SU-DHL-6 (cell line): ENCODE measurements around the gene GABPB1.

Experiments used
- H2AFZ ChIP-seq: fragments of 200-600 bp; sonication (generic); 2 replicates; pipeline ENCODE4 v1.6.1; 2014; ENCODE audit warnings: low read depth, mild to moderate bottlenecking, moderate library complexity, mixed read lengths, antibody characterized with exemption, low read length; ENCODE audit not compliant: severe bottlenecking
- H3F3A ChIP-seq: fragments of 200-600 bp; shearing (Covaris generic); 2 replicates; pipeline ENCODE4 v1.6.0; 2016; ENCODE audit warnings: antibody characterized with exemption, mild to moderate bottlenecking; ENCODE audit not compliant: insufficient read depth
- H3K27ac ChIP-seq: fragments of 200-600 bp; sonication (generic); 2 replicates; pipeline ENCODE4 v1.5.1; 2016; ENCODE audit warnings: low read depth, mild to moderate bottlenecking, low read length, moderate library complexity, mixed read lengths
- H3K27me3 ChIP-seq: fragments of 200-600 bp; sonication (generic), shearing (Covaris generic); 2 replicates; pipeline ENCODE4 v1.6.0; 2014; ENCODE audit warnings: mild to moderate bottlenecking, low read length
- H3K36me3 ChIP-seq: fragments of 200-600 bp; sonication (generic); 2 replicates; pipeline ENCODE4 v1.6.1; 2014; ENCODE audit warnings: mild to moderate bottlenecking, low read length, mixed read lengths
- H3K4me2 ChIP-seq: fragments of 300-600, 200-600 bp; shearing (Covaris generic), sonication (generic); 2 replicates; pipeline ENCODE4 v1.6.0; 2014; ENCODE audit warnings: low read length, low read depth, mild to moderate bottlenecking; ENCODE audit not compliant: poor library complexity, severe bottlenecking
- H3K4me3 ChIP-seq: fragments of 200-600 bp; sonication (generic); 2 replicates; pipeline ENCODE4 v1.5.1; 2014; ENCODE audit warnings: antibody characterized with exemption, low read length, mild to moderate bottlenecking, mixed read lengths; ENCODE audit not compliant: insufficient read depth, poor library complexity, severe bottlenecking
- H3K79me2 ChIP-seq: fragments of 200-600 bp; sonication (generic); 2 replicates; pipeline ENCODE4 v1.6.1; 2014; ENCODE audit warnings: mild to moderate bottlenecking, low read length, moderate library complexity; ENCODE audit not compliant: insufficient read depth
- H3K9ac ChIP-seq: fragments of 200-600 bp; sonication (generic); 2 replicates; pipeline ENCODE4 v1.7.0; 2014; ENCODE audit warnings: mild to moderate bottlenecking, low read length
- H3K9me2 ChIP-seq: fragments of 200-600 bp; sonication (generic); replicated peaks from 2 replicates; pipeline ENCODE4 v1.6.1; 2014; ENCODE audit warnings: low read length; ENCODE audit not compliant: insufficient read depth
- H3K9me3 ChIP-seq: fragments of 200-600 bp; sonication (generic); 2 replicates; pipeline ENCODE4 v1.6.1; 2014; ENCODE audit warnings: low read length, mixed read lengths; ENCODE audit not compliant: insufficient read depth
- H4K20me1 ChIP-seq: fragments of 200-600 bp; sonication (generic); 2 replicates; pipeline ENCODE4 v1.6.1; 2014; ENCODE audit warnings: low read depth, mild to moderate bottlenecking, antibody characterized with exemption, low read length, moderate library complexity, mixed read lengths
- EZH2phosphoT487 ChIP-seq: fragments of 200-600 bp; sonication (generic), shearing (Covaris generic); conservative IDR thresholded peaks from 2 replicates; pipeline ENCODE4 v1.6.1; 2018; ENCODE audit warnings: mild to moderate bottlenecking, antibody characterized with exemption, low read length, moderate library complexity, mixed read lengths
- TF ChIP-seq, protein P1 (sequence below): fragments of 200-600 bp; sonication (generic); IDR thresholded peaks from one replicate; pipeline ENCODE4 v1.5.1; 2017; ENCODE audit warnings: antibody characterized with exemption, mild to moderate bottlenecking, low read length, moderate library complexity; ENCODE audit not compliant: insufficient read depth, poor library complexity, severe bottlenecking

The GABPB1 gene

DNA sequence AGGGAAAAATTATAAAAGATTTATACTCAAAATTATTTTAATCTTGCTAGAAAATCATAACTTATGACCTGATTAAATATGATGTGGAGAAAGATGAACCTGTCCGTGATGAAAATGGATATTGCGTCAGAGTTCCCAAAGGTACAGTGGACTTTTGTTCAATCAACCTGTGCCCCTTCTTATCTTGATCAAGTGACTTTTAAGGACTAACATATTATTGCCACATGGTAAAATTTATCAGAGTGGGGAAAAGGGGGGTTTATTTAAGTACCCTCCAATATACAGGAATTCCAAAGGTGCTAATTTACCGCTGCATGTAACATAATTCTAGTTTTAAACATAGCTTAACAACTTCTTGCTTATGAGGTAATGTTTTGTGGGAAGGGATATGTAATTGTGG is 129.1 kb downstream of the GABPB1 start:
- no peak overlapping the region for H3K4me2 ChIP-seq
- H3K79me2 ChIP-seq = no peaks in the 10 kb centered on the region
- no peak overlapping the region for H3K27ac ChIP-seq
- no peaks in the 10 kb centered on the region for H3K36me3 ChIP-seq
- H3K9me2 ChIP-seq = no peaks in the 10 kb centered on the region
- TF ChIP-seq EZH2phosphoT487 = no peak
- TF ChIP-seq, protein P1, sequence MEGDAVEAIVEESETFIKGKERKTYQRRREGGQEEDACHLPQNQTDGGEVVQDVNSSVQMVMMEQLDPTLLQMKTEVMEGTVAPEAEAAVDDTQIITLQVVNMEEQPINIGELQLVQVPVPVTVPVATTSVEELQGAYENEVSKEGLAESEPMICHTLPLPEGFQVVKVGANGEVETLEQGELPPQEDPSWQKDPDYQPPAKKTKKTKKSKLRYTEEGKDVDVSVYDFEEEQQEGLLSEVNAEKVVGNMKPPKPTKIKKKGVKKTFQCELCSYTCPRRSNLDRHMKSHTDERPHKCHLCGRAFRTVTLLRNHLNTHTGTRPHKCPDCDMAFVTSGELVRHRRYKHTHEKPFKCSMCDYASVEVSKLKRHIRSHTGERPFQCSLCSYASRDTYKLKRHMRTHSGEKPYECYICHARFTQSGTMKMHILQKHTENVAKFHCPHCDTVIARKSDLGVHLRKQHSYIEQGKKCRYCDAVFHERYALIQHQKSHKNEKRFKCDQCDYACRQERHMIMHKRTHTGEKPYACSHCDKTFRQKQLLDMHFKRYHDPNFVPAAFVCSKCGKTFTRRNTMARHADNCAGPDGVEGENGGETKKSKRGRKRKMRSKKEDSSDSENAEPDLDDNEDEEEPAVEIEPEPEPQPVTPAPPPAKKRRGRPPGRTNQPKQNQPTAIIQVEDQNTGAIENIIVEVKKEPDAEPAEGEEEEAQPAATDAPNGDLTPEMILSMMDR = no peak
- no peaks in the 10 kb centered on the region for H3F3A ChIP-seq
- no peaks in the 10 kb centered on the region for H4K20me1 ChIP-seq
- no peaks in the 10 kb centered on the region for H3K9me3 ChIP-seq
- H2AFZ ChIP-seq = no peak overlapping the region
- no peak overlapping the region for H3K4me3 ChIP-seq
- no peaks in the 10 kb centered on the region for H3K27me3 ChIP-seq
- no peak overlapping the region for H3K9ac ChIP-seq
